Measurements from ENCODE around the gene ZNF831.

Gene ZNF831

DNA sequence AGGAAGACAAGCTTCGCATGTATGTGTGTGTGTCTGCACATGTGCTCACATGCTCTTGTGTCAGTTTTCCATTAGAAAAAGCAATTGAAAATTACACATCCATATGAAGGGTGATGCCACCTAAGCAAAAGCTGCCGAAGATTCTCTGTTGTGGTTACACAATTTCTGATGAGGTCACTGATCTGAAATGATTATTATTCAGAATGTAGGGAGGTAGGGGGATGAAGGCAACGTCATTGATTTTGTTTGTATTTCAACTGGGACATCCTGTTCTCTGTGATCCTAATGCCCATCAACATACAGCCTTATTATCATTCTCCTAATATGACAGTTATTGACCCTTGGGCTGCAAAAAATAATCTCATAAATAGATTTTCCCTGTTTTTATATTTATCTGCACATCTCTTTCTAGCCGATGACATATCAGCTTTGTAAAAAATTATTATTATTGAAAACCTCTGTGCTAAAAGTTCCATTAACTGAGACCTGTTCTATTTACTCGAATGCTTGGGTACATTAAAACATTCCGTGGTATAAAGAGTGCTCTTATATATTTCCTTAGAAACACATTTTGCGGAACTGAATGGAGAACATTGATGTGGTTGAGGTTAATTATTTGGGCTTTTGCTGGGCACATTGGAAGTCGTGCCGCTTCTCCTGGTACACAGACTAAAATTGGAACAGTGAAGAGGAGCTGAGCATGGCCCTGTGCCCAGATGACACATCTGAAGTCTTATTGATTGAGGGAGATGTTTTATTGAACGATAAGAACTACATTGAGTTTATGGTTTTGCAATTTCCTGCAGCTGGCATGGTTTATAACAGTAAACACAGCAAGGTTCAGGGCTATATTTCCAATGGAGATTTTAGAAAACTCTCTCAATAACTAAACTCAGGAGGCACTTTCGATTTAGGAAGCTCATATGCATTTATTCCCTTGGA is 51.3 kb downstream of the ZNF831 start:
- no peak overlapping the region for H3K27ac ChIP-seq
- H3K4me3 ChIP-seq: no peak overlapping the region
- TF ChIP-seq, protein P1, sequence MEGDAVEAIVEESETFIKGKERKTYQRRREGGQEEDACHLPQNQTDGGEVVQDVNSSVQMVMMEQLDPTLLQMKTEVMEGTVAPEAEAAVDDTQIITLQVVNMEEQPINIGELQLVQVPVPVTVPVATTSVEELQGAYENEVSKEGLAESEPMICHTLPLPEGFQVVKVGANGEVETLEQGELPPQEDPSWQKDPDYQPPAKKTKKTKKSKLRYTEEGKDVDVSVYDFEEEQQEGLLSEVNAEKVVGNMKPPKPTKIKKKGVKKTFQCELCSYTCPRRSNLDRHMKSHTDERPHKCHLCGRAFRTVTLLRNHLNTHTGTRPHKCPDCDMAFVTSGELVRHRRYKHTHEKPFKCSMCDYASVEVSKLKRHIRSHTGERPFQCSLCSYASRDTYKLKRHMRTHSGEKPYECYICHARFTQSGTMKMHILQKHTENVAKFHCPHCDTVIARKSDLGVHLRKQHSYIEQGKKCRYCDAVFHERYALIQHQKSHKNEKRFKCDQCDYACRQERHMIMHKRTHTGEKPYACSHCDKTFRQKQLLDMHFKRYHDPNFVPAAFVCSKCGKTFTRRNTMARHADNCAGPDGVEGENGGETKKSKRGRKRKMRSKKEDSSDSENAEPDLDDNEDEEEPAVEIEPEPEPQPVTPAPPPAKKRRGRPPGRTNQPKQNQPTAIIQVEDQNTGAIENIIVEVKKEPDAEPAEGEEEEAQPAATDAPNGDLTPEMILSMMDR (IDR thresholded peaks at IDR 0.05): no peak
- no peak for DNase-seq (ENCODE audit: low spot score)

- H3K27ac ChIP-seq: no peak overlapping the region
- no peak for DNase-seq (ENCODE audit: low spot score)
- TF ChIP-seq, protein P1 (IDR thresholded peaks at IDR 0.05): no peak
Observed at GRCh38 chr20:59217173-59217572, 53.6 kb downstream of the ZNF831 start.

DNA sequence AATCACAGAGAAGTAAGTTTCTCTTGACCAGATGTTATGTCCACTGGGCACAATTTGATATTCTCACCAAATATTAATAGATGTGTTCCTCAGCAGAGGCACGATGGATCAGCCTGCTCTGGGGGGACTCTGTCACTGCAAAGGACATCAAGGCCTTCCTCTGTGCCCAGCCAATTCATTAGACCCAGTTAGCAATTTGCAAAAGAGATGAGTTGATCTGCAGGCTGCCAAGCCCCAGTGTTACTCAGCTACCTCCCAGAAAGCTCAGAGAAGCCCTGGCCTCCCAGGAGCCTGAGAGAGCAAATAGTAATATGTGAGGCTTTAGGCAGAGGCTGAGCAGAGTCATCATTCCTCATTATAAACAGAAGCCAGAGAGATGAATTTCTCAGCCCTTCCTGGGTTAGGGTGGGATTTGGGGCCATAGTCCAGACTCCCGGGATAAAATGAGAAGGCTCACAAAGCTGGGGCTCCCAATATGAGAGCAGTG is 54.2 kb downstream of the ZNF831 start:
- no peak for DNase-seq (ENCODE audit: low spot score)
- Histone ChIP-seq H3K4me3 (no peak overlapping the region), H3K27ac (no peak overlapping the region)
- TF ChIP-seq, protein P1 (IDR thresholded peaks at IDR 0.05): no peak

More at GRCh38 chr20:59217173-59217572, 53.6 kb downstream of the ZNF831 start:
- no peak overlapping the region for H3K4me3 ChIP-seq

DNA sequence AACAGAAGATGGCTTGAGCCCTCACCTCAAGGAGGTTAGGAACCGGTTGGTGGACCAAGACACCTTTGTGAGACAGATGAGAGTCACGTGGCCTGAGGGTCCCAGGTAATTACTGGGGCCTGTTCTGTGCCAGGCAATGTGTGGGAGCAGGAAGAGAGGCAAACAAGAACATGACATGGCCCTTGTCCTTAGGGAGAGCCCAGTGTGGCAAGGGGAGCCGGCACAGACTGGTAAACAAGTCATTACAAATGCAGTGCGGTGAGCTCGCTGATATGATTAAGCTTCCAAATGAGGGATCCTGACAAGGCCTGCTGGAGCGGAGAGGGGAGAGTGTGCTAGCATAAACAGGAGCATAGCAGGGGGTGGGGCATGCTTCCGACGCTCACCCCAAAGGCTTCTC is 55.6 kb downstream of the ZNF831 start:
- Histone ChIP-seq H3K27ac (no peak overlapping the region), H3K4me3 (no peak overlapping the region)
- no peak for DNase-seq (ENCODE audit: low spot score)
- TF ChIP-seq, protein P1 (IDR thresholded peaks at IDR 0.05): no peak

DNA sequence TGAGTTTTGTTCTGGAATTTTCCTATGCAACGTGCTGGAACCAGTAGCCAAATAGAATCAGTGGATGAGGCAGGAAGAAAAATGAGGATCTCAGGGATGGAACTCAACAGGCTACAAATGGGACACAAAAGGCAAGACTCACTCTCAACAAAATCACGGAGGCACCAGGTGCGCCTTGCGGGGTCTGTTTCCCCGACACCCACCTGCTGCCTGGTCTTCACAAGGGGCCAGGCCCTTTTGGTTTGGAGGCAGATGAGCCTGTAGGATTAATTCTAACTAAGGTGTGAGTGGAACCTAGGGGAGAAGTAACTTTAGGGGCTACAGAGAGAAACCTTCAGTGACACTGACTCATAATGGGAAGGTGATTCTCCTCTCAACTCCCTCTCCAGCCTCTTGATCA is 56.5 kb downstream of the ZNF831 start:
- no peak for DNase-seq (ENCODE audit: low spot score)
- no peak overlapping the region for H3K4me3 ChIP-seq
- H3K27ac ChIP-seq: no peak overlapping the region
- TF ChIP-seq, protein P1 (IDR thresholded peaks at IDR 0.05): no peak

GRCh38 chr20:59221049-59221706 is 57.6 kb downstream of the ZNF831 start:
- H3K27ac ChIP-seq: peak overlapping the region in 1 of 2 donors; percentile 6
- no peak overlapping the region for H3K4me3 ChIP-seq
- TF ChIP-seq, protein P1 (IDR thresholded peaks at IDR 0.05): no peak
- no peak for DNase-seq (ENCODE audit: low spot score)
